AG04450 (cell line): ENCODE measurements around the gene ZDHHC9. TPM values are rescaled to one million over a fixed set of nuclear protein-coding genes. Genes with fewer than 3 reads are reported as not detected.

Experiments used
- CTCF ChIA-PET: fragments of 300-600, 350-600 bp; formaldehyde crosslinking; extraction: SDS; loops from one replicate; lab custom pipeline; 2022; ENCODE audit warnings: antibody characterized with exemption, inconsistent platforms; lab: Charles Lee
- POLR2A ChIA-PET: fragments of 350-600 bp; formaldehyde crosslinking; extraction: SDS; loops from one replicate; lab custom pipeline; 2021; ENCODE audit warnings: antibody characterized with exemption, inconsistent platforms; lab: Yijun Ruan, JAX
- DNase-seq: peaks from one replicate; pipeline ENCODE4 v3.0.0-alpha.2; 2011; ENCODE audit warnings: low read depth, low spot score
- H3K27ac ChIP-seq: one replicate; pipeline ENCODE4 v1.5.1; 2012; ENCODE audit warnings: low read depth, low read length, control low read depth
- H3K27me3 ChIP-seq: one replicate; pipeline ENCODE4 v1.6.0; 2012; ENCODE audit warnings: low read length; ENCODE audit not compliant: control insufficient read depth, insufficient read depth
- H3K4me3 ChIP-seq: 2 replicates; pipeline ENCODE4 v1.5.1; 2011; ENCODE audit warnings: mild to moderate bottlenecking, low read depth, low read length, control low read depth
- H3K9me3 ChIP-seq: 2 replicates; pipeline ENCODE4 v1.5.1; 2012; ENCODE audit warnings: low read length; ENCODE audit not compliant: control insufficient read depth, insufficient read depth
- polyA plus RNA-seq: library from polyadenylated mRNA; depleted of rRNA; stranded (reverse); fragments of >200 nt; gene quantifications from 2 replicates; pipeline ENCODE4 v1.2.3, GENCODE V29; 2011
- TF ChIP-seq, protein P1 (sequence below): IDR thresholded peaks from 2 replicates; pipeline ENCODE4 v1.5.1; 2011; ENCODE audit warnings: low read depth, low read length, control low read depth, inconsistent platforms

Gene ZDHHC9
- polyA plus RNA-seq, 1 experiment: 46.0 TPM

DNA sequence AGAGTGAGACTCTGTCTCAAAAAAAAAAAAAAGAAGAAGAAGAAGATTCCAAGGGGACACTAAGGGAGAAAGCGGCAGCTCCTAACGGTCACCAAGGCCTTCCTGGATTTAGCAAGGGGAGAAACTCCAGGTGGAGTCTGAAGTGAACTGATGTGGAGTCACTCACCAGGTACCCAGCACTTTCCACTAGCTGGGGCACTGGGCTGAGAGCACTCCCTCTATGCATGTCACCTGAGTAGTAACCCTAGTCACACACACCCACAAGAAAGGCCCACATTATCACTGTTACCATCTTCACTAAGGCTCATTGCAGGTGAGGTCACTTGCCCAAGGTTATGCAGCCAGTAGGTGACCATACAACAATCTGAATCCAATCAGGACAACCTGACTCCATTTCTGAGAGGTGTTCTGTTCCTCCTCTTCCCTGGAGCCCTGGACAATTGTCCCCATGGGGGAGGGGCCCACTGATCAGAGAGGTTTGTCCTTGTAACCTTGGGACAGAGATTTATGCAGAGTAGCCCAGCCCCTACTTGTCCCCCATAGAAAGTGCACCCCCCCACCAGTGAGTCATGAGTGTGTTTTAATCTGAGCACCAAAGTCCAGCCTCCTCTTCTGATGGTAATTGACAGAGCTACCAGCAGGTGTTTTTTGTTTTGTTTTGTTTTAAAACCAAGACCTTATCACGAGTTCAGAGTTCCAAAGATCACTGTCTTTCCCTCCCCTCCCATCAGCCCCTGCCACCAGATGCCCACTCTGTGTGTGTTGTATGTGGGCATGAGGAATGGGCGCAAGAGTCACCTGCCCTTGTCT lies 69.8 kb downstream of the ZDHHC9 start:
- TF ChIP-seq, protein P1, sequence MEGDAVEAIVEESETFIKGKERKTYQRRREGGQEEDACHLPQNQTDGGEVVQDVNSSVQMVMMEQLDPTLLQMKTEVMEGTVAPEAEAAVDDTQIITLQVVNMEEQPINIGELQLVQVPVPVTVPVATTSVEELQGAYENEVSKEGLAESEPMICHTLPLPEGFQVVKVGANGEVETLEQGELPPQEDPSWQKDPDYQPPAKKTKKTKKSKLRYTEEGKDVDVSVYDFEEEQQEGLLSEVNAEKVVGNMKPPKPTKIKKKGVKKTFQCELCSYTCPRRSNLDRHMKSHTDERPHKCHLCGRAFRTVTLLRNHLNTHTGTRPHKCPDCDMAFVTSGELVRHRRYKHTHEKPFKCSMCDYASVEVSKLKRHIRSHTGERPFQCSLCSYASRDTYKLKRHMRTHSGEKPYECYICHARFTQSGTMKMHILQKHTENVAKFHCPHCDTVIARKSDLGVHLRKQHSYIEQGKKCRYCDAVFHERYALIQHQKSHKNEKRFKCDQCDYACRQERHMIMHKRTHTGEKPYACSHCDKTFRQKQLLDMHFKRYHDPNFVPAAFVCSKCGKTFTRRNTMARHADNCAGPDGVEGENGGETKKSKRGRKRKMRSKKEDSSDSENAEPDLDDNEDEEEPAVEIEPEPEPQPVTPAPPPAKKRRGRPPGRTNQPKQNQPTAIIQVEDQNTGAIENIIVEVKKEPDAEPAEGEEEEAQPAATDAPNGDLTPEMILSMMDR: no peak
- DNase-seq: no peak
- Histone ChIP-seq H3K9me3 (no peaks in the 10 kb centered on the region), H3K4me3 (no peak overlapping the region), H3K27ac (no peak overlapping the region), H3K27me3 (no peaks in the 10 kb centered on the region)
- CTCF ChIA-PET: interaction anchor here (0.6 kb wide), 1 partner anchor 50 kb away, joined by 3 read pairs; no protein-coding TSS in a partner anchor
- POLR2A ChIA-PET: no interaction called here

DNA sequence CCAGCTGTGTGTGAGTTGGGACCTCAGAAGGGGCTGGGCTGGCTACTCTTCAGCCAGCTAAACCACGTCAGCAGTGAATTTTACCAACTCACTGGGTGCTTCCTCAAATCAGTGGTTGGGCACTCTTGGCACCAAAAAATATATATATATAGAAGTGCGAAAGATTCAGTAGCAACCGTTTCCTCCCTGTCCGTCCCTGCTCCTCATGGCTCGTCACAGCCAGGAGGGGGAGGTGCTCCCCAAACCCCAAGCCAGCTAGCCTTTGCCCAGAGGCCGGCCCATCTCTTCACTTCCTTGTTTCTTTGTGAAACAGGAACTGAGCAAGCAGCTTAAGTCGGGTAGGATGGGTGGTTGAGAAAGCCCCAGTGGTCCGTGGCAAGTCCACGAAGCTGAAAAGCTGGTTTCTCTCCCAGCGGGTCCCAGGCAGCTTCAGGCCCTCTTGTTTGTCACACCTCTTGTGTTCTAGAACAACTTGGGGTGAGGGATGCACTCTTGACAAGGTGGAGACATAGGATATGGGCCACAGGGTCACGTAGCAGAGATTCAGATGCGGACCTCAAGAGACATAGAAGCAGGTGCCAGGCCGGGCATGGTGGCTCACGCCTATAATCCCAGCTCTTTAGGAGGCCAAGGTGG lies 70.8 kb downstream of the ZDHHC9 start:
- POLR2A ChIA-PET: no interaction called here
- H3K27me3 ChIP-seq: no peaks in the 10 kb centered on the region
- no peak overlapping the region for H3K4me3 ChIP-seq
- DNase-seq: no peak
- no peak overlapping the region for H3K27ac ChIP-seq
- no peaks in the 10 kb centered on the region for H3K9me3 ChIP-seq
- TF ChIP-seq, protein P1: no peak
- CTCF ChIA-PET: interaction anchor here (0.6 to 1.0 kb wide), 2 partner anchors 51 to 135 kb away, joined by 3 to 4 read pairs; no protein-coding TSS in a partner anchor

DNA sequence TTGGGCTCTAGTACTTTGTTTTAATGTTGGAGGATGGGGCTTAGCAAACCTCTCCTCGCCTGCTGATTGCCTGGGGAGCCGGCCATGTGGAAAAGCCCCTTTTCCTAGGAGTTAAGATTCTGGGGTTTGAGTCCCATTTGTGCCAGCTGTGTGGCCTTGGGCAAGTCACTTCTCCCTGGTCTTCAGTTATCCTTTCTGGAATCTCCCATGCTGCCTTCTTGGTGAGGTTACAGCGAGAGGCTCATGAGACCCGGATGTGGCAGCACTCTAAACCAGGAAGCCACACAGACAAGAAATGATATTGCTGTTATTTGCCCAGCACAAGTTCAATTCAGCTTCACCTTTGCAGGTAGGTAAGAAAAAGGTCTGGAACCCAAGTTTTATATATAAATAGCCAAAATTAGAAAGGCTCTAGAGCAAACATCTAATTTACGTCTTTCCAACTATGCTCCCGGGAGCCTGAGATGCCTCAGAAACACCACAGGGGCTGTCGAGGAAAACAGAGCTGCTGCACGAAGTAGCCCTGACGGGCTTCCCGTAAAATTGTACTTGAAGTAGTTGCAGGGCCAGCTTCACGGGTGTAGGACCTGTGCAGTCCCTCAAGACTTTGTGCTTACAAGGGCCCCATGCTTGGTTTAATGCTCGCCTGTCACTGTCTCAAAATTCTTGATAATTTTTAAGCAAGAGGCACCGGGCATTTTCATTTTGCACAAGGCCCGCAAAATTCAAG lies 72.3 kb downstream of the ZDHHC9 start:
- H3K27me3 ChIP-seq: no peaks in the 10 kb centered on the region
- ChIA-PET POLR2A (no interaction called here), CTCF (interaction anchor here (1.0 kb wide), 1 partner anchor 133 kb away, joined by 4 read pairs; no protein-coding TSS in a partner anchor)
- TF ChIP-seq, protein P1: no peak
- no peak overlapping the region for H3K27ac ChIP-seq
- no peak overlapping the region for H3K4me3 ChIP-seq
- no peak for DNase-seq
- H3K9me3 ChIP-seq: no peaks in the 10 kb centered on the region

DNA sequence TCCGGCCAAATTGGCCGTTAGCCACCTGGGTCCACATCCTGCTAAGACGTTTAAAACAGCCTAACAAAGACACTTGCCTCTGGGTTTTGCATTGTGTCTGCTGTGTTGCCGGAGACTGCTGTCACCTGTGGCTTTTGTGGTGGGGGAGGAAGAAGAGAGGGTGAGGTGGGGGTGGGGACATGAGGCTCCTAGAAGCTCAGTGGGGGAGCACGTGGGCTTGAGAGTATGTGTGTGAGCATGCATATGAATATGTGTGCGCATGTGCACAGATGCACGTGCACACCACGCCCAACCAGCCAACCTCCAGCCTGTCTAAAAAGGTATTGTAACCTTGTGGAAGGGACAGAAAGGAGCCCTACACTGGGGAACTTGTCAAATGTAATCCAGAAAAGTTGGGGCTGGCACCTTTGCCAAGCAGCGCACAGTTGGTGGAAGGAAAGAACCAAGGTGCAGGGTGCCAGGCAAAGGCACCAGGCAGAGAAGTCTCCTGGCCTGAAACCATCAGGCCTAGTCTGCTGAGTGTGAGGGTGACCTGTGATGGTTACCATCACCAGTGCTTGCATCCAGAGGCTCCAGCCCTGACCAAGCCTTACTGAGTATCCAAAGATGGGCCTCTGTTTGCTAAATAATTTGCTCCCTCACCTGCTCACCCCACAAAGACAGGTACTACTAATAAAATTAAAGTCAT lies 74.1 kb downstream of the ZDHHC9 start:
- no peak overlapping the region for H3K27ac ChIP-seq
- POLR2A ChIA-PET: no interaction called here
- TF ChIP-seq, protein P1: no peak
- no peaks in the 10 kb centered on the region for H3K27me3 ChIP-seq
- CTCF ChIA-PET: no interaction called here
- H3K4me3 ChIP-seq: no peak overlapping the region
- no peaks in the 10 kb centered on the region for H3K9me3 ChIP-seq
- no peak for DNase-seq
